Stimulated activated CD8-positive, alpha-beta memory T cell treated with anti-CD3 and anti-CD28 coated beads, Interleukin-12 subunit alpha, Interleukin-12 subunit beta, amount 100 ng/mL, for 24 hours (primary cell): ENCODE measurements around the gene USP38.
"Not testable (repeated sequence)": the region's sequence is repeated elsewhere in the genome, so short reads cannot be mapped to it uniquely, and the experiment has no call there.

Experiments used
- DNase-seq: peaks from one replicate; pipeline ENCODE4 v3.0.0-alpha.2; 2020; ENCODE audit errors: extremely low read depth

The USP38 gene

GRCh38 chr4:143212566-143212965, 27.8 kb downstream of the USP38 start:
- DNase-seq = no peak

- no peak for DNase-seq
These were observed 31.2 kb downstream of the USP38 start for GRCh38 chr4:143215873-143216272.

GRCh38 chr4:143224255-143224654, 39.5 kb downstream of the USP38 start:
- DNase-seq = no peak

- DNase-seq = no peak
These were observed 40.5 kb downstream of the USP38 start for GRCh38 chr4:143225167-143225566.

GRCh38 chr4:143230683-143231082, 46.0 kb downstream of the USP38 start:
- DNase-seq = no peak

- no peak for DNase-seq
These were observed 47.6 kb downstream of the USP38 start for GRCh38 chr4:143232277-143232676.

- DNase-seq = no peak
These were observed 49.4 kb downstream of the USP38 start for GRCh38 chr4:143234153-143234552.

GRCh38 chr4:143237195-143237594, 52.5 kb downstream of the USP38 start:
- DNase-seq = not testable (repeated sequence)

GRCh38 chr4:143240939-143241679, 56.4 kb downstream of the USP38 start:
- no peak for DNase-seq

GRCh38 chr4:143241892-143242291, 57.2 kb downstream of the USP38 start:
- DNase-seq = no peak

- DNase-seq = no peak
These were observed 58.3 kb downstream of the USP38 start for GRCh38 chr4:143243041-143243440.

- DNase-seq = no peak
These were observed 62.3 kb downstream of the USP38 start for GRCh38 chr4:143246977-143247376.

- DNase-seq = no peak
These were observed 63.1 kb downstream of the USP38 start for GRCh38 chr4:143247866-143248265.

GRCh38 chr4:143248827-143249226, 64.1 kb downstream of the USP38 start:
- DNase-seq = no peak

- DNase-seq = no peak
These were observed 65.9 kb downstream of the USP38 start for GRCh38 chr4:143250617-143251016.

GRCh38 chr4:143251348-143251747, 66.6 kb downstream of the USP38 start:
- no peak for DNase-seq

- DNase-seq = no peak
These were observed 67.1 kb downstream of the USP38 start for GRCh38 chr4:143251779-143252178.

GRCh38 chr4:143252478-143252877, 67.8 kb downstream of the USP38 start:
- DNase-seq = no peak

GRCh38 chr4:143253166-143253565, 68.4 kb downstream of the USP38 start:
- DNase-seq = no peak

- DNase-seq = no peak
These were observed 69.9 kb downstream of the USP38 start for GRCh38 chr4:143254491-143255226.

GRCh38 chr4:143256456-143256855, 71.7 kb downstream of the USP38 start:
- DNase-seq = no peak

GRCh38 chr4:143257356-143257755, 72.6 kb downstream of the USP38 start:
- DNase-seq = no peak

GRCh38 chr4:143260750-143261149, 76.0 kb downstream of the USP38 start:
- no peak for DNase-seq
